Measurements from ENCODE around the gene NCBP3. TPM values are rescaled to one million over a fixed set of nuclear protein-coding genes. Genes with fewer than 3 reads are reported as not detected.
"Not testable (repeated sequence)": the region's sequence is repeated elsewhere in the genome, so short reads cannot be mapped to it uniquely, and the experiment has no call there.

Gene NCBP3
- polyA plus RNA-seq, 4 donors, result 69.0 to 91.3 (median 79.4) TPM

DNA sequence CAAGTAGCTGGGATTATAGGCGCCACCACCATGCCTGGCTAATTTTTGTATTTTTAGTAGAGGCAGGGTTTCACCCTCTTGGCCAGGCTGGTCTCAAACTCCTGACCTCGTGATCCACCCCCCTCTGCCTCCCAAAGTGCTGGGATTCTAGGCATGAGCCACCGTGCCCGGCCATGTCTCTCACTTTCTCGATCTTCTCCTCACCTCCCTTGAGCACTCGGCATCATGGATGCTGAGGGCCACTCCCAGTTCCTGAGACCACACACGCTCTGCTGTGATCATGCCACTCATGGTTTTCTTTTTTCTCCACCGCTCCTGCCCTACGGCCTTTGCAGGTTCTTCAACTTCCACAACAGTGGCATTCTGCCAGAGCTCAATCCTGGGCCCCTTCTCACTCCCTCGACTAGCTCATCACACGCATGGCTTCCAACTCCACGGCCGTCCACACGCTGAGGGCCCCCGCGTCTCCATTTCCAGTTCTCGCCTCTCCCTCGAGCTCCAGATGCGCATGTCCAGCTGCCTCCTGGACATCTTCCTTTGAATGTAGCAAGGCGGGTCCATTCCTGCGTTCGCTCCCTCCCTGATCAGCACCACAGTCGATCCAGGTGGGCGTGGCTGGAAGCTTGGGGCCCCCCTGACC lies 5.5 kb upstream of the NCBP3 start:
- no peak for DNase-seq (ENCODE audit: low read depth in 4 of 4, low spot score in 3 of 4)

DNA sequence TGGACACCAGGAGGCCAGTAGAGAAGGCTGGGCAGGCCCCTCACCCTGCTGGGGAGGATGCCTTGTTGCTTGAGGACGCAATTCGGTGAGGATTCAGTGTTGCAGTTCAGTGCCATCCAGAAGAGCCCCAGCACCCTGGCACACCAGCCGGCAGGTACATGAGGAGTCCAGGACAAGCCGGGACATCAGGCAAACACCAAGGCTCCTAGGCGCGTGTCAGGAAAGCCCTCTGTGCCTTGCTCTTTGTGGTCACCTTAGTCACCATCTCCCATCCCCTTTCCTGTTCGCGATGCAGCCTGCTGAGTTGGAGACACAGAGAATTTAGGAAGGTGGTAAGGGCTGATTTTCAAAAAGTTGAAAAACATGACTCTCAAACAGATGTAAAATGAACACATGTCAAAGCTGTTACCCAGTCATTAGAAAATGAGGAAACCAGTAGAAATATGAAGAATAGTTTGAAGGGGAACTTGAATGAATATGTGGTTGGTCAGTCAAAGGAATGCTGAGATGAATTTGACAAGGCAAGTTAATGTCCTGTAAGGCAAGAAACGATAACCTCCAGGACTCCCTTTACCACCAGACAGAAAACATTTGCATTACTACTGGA lies 2.3 kb upstream of the NCBP3 start:
- no peak for DNase-seq (ENCODE audit: low read depth in 4 of 4, low spot score in 3 of 4)

DNA sequence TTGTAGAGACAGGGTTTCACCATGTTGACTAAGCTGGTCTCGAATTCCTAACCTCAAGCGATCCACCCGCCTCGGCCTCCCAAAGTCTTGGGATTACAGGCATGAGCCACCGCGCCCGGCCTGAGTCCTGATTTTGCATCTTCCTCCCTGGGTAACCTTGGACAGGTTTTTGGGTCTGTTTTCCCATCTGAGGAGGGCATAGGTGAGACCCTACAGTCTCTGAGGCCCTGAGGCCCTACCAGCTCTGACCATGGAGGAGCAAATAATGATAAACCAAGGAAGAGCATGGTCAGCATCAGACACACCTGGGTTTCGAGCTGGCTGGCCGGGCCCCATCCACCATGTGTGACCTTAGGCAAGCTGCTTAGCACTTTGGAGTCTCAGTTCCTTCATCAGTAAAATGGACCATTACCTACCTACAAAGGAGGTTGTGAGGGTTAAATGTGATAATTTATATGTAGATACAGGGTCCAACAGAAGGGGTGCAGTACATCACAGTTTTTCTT lies 1.2 kb upstream of the NCBP3 start:
- no peak for DNase-seq (ENCODE audit: low read depth in 4 of 4, low spot score in 3 of 4)

DNA sequence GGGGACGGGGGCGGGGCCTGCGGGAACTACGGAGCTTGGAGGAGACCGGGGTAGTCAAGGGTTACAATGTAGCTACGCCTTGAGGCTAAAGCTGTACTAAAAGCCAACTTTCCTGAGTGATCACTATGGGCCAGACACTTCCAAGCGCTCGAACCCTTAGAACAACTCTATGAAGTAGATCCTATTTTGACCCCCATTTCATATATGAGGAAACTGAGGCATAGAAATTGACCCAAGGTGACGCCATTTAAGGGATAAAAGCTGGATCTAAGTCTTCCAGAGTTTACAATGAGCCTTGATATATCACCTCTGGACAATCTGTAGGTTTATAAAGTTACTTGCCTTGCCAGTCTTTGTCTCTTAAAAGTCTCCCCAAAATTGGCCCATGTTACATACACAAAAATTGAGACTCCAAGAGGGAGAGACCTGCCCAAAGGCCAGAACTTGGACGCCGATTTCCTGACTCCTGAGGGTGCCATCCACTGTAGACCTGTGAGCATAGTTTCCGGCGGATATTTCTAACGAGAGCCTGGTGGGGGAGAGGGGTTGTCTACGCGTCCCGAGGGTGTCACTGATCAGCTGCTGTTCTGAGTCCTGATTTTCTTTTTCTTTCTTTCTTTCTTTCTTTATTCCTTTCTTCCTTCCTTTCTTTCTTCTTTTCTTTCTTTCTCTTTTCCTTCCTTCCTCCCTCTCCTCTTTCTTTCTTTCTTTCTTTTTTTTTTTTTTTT lies 555 bp upstream of the NCBP3 start:
- no peak for DNase-seq (ENCODE audit: low read depth in 4 of 4, low spot score in 3 of 4)

DNA sequence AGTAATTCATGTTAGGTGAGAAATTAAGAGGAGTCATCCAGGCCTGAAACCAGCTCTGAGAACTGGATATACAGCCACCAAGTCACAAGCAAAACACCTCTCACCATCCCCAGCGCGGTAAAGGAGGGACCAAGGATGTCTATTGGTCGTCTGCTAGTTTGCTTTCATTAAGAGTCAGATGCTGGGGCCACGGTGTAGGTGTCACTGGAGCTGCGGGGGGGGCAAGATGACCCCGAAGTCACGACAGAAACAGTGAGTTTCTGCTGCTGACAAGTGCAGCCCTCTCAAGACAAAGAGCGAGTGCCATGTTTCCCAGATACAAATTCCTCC lies 790 bp downstream of the NCBP3 start:
- no peak for DNase-seq (ENCODE audit: low read depth in 4 of 4, low spot score in 3 of 4)

DNA sequence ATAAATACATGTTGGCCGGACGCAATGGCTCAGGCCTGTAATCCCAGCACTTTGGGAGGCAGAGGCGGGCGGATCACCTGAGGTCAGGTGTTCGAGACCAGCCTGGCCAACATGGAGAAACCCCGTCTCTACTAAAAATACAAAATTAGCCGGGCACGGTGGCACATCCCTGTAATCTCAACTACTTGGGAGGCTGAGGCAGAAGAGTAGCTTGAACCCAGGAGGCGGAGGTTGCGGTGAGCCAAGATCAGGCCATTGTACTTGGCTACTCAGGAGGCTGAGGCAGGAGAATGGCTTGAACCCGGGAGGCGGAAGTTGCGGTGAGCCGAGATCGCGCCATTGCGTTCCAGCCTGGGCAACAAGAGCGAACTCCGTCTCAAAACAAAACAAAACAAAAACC lies 1.5 kb downstream of the NCBP3 start:
- DNase-seq (ENCODE audit: low read depth in 4 of 4, low spot score in 3 of 4), result not testable (repeated sequence)

DNA sequence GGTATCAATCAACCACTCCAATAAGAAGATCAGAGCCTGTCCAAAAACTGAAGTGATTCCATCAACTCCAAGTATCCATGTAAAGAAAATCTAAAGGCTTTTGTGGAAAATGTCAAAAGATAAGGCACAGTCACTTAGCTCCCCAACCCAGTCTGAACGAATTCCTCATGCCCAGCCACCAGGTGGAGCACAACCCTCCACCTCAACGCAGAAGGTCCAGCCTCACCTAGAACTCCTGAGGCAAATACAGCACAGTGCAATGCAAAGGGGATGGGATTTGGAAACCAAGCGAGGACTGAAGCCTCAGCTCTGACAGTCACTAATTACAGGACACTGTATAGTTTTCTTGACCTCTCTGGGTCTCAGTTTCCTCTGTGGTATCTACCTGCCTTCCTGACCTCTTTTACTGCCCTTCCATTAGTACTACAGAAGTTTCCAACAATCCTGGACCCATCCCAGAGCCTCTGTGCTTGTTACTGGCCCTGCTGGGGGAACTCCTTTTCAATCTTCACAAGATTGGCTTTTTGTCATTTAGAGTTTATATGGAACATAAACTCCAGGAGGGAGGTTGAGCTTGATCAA lies 2.0 kb downstream of the NCBP3 start:
- DNase-seq (ENCODE audit: low read depth in 4 of 4, low spot score in 3 of 4), result no peak

DNA sequence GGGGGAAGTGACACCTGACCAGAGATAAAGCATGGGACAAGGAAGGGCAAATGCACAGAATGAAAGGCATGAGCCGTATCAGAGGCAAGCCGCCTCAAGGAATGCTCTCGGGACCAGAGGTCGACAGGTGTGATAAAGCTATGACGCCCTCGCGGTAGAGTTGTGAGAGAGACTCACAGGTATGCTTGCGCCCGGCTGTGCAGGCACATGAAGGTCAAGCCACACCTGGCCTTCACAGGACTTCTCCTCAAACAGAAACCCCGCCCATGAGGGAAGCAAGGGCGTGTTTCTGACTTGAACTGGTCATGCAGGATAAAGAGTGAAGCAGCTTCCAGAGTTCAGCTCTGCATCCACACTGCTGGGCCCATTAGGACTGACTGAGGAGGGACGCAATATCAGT lies 7.8 kb downstream of the NCBP3 start:
- DNase-seq (ENCODE audit: low read depth in 4 of 4, low spot score in 3 of 4), result no peak

DNA sequence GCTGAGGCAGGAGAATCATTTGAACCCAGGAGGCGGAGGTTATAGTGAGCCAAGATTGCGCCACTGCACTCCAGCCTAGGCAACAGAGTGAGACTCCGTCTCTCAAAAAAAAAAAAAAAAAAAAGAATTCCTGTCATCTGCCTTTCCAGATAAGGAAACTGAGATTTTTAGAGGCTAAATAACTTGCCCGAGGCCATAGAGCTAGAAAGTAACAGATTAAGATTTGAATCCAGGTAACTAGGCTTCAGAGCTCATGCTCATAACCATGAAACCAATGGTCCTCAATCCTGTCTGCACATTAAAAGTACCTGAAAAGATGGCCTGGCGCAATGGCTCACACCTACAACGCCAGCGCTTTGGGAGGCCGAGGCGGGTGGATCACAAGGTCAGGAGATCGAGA lies 9.5 kb downstream of the NCBP3 start:
- no peak for DNase-seq (ENCODE audit: low read depth in 4 of 4, low spot score in 3 of 4)

DNA sequence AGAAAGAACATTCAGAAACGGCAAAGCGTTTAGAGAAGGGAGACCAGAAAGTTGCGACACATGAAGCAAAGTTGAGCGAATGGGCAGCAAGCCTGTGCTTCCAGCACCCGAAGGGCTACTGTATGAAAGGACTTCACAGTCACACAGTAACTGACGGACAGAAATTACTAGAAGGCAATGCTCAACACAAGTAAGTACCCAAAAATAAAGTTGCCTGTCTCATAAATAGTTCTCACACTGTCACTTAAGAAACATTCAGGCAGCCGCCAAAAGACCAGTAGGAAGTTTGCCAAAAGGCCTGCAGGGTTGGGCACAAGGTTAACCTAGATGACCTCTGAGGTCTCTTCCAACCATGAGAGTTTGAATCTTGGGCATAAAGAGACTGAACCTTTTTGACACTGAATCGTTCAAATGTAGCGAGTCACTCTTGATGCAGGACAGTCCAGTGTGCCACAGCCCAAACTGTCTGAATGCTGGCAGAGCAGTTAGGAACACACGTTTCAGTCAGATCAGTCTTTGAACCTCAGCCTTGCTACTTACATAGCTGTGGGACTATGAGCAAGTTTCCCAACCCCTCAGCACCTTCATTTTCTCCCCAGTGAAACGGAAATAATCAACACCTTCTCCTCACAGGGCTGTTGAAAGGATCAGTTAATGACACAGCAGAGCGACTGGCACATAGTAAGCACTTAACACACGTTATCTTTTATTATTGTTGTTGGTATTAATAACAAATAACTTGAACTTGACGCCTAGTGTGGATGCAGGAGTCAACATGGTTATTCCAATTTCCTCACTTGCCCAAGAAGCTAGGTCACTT lies 10.4 kb downstream of the NCBP3 start:
- no peak for DNase-seq (ENCODE audit: low read depth in 4 of 4, low spot score in 3 of 4)

DNA sequence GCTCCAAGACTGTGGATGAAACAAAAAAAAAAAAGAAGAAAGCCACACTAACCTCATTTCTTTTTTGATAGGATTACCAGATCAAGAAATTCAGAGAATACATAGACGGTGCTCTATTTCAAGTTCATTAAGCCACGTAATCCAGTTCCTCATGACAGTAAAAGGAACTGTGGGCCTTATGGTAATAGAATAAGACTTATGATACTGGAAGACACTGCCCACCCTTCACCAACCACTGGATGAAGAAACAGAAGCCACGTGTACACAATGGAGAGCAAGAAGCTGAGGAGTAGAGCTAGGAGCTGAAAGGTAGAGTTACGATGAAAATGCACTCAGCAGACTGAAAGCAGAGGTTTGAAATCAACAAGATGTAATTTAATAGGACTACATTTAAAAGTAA lies 11.2 kb downstream of the NCBP3 start:
- no peak for DNase-seq (ENCODE audit: low read depth in 4 of 4, low spot score in 3 of 4)

DNA sequence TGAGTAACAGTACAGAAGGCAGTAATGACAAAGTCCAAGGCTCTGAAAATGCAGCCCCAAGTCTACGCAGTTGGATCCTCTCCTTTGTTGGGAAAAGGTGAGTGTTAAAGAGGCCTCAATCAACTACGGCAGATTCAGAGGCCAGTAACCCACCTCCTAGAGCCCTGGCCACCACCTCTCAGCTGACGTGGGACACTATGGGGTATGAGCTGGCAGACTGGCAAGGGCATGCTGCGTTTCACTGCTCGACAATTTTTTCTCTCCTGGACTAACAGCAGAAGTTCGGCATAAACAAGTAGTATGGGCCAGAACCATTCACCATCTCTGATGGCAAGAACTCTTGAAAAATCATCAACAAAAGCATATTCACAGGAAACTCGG lies 17.2 kb downstream of the NCBP3 start:
- DNase-seq (ENCODE audit: low read depth in 4 of 4, low spot score in 3 of 4), result no peak

DNA sequence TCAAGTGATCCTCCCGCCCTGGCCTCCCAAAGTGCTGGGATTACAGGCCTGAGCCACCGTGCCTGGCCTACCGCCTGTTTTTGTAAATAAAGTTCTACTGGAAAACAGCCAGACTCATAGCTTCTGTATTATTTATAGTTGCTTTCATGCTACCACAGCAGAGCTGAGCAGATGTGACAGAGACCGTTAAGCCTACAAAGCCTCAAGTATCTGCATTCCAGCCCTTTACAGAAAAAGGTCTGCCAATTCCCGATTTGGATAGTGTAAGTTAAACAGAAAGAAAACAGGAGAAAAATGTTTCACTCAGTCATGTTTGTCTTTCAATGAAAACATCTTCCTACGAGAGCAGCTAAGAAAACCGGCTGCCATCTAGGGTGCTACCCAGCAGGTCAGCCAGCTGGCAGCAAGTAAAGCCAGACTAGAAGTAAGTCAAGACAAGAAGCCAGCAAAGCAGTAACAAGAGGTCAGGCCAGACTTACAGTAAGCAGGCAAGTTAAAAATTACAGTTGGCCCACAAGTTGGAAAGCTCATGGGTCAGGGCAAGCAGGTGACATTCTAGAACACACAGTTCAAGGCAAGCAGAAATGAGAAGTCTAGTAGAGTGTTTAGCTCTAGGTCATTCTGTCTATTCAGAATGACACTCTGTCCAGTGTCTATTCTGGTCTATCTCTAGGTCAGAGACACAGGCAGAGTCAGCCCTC lies 17.7 kb downstream of the NCBP3 start:
- DNase-seq (ENCODE audit: low read depth in 4 of 4, low spot score in 3 of 4), result no peak

DNA sequence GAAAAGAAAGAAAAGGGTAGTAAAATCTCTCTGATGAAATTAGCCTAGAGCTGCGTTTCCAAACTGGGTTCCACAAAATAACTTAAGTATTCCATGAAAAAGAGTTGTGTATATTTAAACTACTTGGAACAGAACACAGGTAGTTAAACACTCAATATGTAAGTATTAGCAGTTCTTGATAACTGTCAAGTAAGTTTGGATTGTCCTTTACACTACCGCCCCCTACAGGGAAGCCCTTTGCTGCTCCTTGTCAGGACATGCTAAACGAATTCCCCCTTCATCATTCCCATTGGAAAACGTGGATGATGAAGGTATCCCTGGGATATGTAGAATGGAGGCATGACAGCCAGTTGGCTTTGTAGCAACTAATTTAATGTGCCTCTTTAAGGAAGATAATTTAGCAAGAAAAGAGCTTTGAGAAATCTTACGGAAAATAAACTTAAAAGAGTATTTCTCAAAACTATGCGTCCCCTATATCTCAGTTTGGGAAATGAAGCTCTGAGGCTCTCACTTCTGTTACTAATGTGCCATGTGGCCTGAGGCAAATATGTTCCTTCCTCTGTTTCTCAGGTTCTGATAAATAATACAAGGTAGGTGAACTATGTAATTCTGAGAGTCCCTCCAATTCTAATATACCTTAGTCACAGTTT lies 18.8 kb downstream of the NCBP3 start:
- no peak for DNase-seq (ENCODE audit: low read depth in 4 of 4, low spot score in 3 of 4)

DNA sequence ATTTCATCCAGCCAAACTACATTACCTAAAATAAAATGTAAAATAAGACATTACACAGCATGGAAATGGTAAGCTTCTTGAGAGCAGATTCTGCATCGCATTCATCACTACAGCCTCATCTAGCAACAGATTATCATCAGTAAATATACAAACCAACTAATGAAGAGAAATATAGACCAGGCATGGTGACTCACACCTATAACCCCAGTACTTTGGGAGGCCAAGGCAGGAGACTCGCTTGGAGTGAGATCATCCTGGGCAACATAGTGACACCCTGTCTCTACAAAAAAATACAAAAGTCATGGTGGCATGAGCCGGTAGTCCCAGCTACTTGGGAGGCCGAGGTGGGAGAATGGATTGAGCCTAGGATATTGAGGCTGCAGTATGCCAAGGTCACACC lies 19.9 kb downstream of the NCBP3 start:
- DNase-seq (ENCODE audit: low read depth in 4 of 4, low spot score in 3 of 4), result no peak

DNA sequence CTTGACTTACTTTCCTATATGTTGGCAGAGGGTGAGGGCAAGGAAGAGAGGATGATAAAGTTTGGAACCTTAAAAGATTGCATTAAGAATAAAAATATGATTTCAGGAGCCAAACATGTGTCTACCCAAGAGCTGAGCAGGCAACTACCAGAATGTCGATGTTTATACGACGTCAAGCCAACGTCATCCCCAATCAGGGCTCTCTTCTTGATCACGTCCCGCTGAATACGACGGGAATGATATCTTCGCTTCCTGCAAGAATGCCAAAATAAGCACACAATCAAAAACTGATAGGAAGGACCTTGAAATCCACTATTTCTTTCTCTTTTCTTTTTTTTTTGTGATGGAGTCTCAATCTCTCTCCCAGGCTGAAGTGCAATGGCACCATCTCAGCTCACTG lies 24.9 kb downstream of the NCBP3 start:
- DNase-seq (ENCODE audit: low read depth in 4 of 4, low spot score in 3 of 4), result no peak

DNA sequence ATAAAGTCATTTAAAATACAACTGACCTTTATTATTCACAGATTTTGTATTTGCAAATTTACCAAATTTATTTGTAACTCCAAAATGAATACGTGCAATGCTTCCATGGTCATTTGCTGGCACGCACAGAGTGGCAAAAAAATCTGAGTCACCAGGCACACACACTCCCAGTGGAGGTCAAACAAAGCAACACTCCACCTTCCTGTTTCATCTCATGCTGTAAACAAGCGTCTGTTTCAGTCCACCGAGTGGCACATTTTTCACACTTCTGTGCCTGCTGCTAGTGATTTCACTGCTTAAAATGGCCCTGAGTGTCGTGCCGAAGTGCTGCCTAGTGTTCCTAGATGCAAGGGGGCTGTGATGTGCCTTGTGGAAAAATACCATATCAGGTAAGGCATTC lies 27.3 kb downstream of the NCBP3 start:
- DNase-seq (ENCODE audit: low read depth in 4 of 4, low spot score in 3 of 4), result no peak

DNA sequence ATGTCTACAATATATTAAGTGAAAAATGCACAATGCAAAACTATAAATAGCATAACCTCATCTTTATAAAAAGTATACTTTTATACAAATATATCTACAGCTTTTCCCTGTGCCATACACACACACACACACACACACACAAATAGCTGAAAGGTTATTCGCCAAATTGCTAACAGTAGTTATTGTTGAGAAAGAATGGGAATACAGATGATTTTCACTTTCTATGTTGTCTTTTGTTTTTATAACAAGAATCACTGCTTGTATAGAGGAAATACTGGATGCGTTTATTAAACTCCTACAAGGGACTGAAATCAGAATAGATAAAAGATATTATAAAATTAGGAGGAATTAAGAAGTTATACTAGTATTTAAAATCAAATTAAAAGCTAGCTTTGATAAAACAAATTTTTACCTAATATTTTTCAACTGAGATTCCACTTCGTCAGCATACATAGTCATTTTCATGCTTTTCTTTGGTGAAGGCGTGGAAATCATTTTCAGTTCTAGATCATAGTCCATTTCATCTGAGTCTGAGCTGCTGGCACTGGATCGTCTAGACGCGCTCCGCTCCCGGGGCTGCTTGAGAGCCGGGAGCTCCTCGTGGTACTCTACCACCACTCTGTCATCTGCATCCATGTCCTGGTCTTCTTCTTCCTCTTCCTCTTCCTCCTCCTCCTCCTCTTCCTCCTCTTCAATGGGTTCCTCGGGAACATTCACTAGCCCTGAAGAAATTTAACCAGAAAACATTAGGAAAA lies 28.0 kb downstream of the NCBP3 start:
- DNase-seq (ENCODE audit: low read depth in 4 of 4, low spot score in 3 of 4), result no peak

DNA sequence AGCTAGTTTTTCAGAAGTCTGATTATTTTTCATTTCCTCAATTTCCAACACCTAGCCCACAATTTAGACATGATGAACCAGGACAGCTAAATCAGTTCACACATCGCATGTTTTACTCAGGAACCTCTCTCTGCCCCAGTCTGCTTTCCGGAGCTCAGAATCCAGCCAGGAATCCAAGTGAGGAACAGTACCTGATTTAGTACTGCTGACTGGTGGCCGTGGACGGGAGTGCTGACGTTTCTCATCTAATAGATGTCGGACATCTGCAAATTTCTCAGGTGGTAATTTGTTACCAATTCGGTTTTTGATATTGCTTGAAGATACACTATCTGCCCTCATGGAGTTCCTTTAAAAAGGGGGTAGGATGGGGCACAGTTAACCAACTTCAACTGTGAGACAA lies 30.1 kb downstream of the NCBP3 start:
- no peak for DNase-seq (ENCODE audit: low read depth in 4 of 4, low spot score in 3 of 4)
